Lung (tissue), 12 donors: ENCODE measurements around the gene FBXO30. TPM values are rescaled to one million over a fixed set of nuclear protein-coding genes. Genes with fewer than 3 reads are reported as not detected.
A peak's percentile ranks its signal among the peaks of the same experiment; 100 is the strongest.

ENCODE experiments used
- ATAC-seq: fragments of 200-7000 bp; cut with Tn5 transposase; one replicate; pipeline ENCODE4 v1.9.1; 2020; ENCODE audit warnings: moderate number of reproducible peaks; ENCODE audit not compliant: insufficient read depth, low FRiP score
- DNase-seq, 3 donors: peaks; one replicate each; pipeline ENCODE4 v3.0.0-alpha.2; 2013 to 2017
- H3K27ac ChIP-seq, 2 donors: one replicate each; pipeline ENCODE4 v1.5.1; 2013; ENCODE audit warnings: mild to moderate bottlenecking in 2 of 2, moderate library complexity in 2 of 2, control low read depth in 1 of 2, inconsistent platforms in 1 of 2, low read depth in 1 of 2, low read length in 1 of 2
- H3K27me3 ChIP-seq, 3 donors: one replicate each; pipeline ENCODE4 v1.5.1; 2013; ENCODE audit warnings: low read length in 2 of 3; ENCODE audit not compliant: control insufficient read depth in 3 of 3, insufficient read depth in 3 of 3
- H3K36me3 ChIP-seq, 4 donors: one replicate each; pipeline ENCODE4 v1.5.1; 2013; ENCODE audit warnings: low read length in 4 of 4, mild to moderate bottlenecking in 1 of 4, moderate library complexity in 1 of 4; ENCODE audit not compliant: control insufficient read depth in 4 of 4, insufficient read depth in 4 of 4
- H3K4me1 ChIP-seq, 5 donors: one replicate each; pipeline ENCODE4 v1.5.1; 2013; ENCODE audit warnings: low read length in 5 of 5, mild to moderate bottlenecking in 2 of 5, moderate library complexity in 1 of 5; ENCODE audit not compliant: control insufficient read depth in 5 of 5, insufficient read depth in 5 of 5
- H3K4me3 ChIP-seq: one replicate; pipeline ENCODE4 v1.5.1; 2013; ENCODE audit warnings: mild to moderate bottlenecking, control low read depth, moderate library complexity
- H3K9ac ChIP-seq, 2 donors: one replicate each; pipeline ENCODE4 v1.5.1; 2013; ENCODE audit warnings: low read length in 2 of 2, control low read depth in 1 of 2; ENCODE audit not compliant: insufficient read depth in 1 of 2
- H3K9me3 ChIP-seq, 4 donors: one replicate each; pipeline ENCODE4 v1.5.1; 2013; ENCODE audit warnings: low read length in 3 of 4, mild to moderate bottlenecking in 1 of 4, moderate library complexity in 1 of 4; ENCODE audit not compliant: control insufficient read depth in 4 of 4, insufficient read depth in 3 of 4
- WGBS, 2 donors: extraction: QIAGEN DNeasy Blood & Tissue Kit; methylation state at CpG; one replicate each; pipeline ENCODE4 v1.1.7; 2013; 5-methylcytosine and 5-hydroxymethylcytosine counted together
- polyA plus RNA-seq, 2 donors: library from polyadenylated mRNA; stranded (reverse); fragments of 200-250 nt; gene quantifications; one replicate each; pipeline ENCODE4 v1.2.1, GENCODE V29; 2013
- total RNA-seq, 2 donors: library from RNA; depleted of rRNA in 1 of 2; stranded (reverse); fragments of >200 nt in 1 of 2; gene quantifications; one replicate each; pipeline ENCODE4 v1.2.1, GENCODE V29; 2014 to 2021
- TF ChIP-seq, protein P1 (sequence below): IDR thresholded peaks from 2 replicates; pipeline ENCODE4 v1.5.1; 2012; ENCODE audit warnings: mild to moderate bottlenecking; ENCODE audit errors: control extremely low read depth, extremely low read depth
- donor health status: control.
- donor health status: control.
- donor health status: Bipolar disorder and iron deficiency.
- donor health status: healthy.
- donor health status: DM: yes; HTN: yes; CAD: no.

The FBXO30 gene
- total and polyA plus RNA-seq, 4 donors = 3.9 to 16.1 (median 5.6) TPM

DNA sequence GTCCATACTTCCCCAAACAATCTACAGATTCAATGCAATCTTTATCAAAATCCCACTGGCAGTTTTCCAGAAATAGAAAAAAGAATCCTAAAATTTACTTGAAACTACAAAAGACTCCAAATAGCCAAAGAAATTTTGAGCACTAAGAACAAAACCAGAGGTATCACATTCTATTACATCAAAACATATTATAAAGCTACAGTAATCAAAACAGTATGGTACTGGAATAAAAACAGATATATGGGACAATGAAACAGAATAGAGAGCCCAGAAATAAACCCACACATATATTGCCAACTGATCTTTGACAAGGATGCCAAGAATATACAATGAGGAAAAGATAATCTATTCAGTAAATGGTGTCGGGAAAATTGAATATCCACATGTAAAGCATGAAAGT, 46.0 kb upstream of the FBXO30 start:
- Histone ChIP-seq H3K9me3 (no peaks in the 10 kb centered on the region), H3K36me3 (peaks cover 0 to 2% (median 0%) of the 10 kb centered on the region in 4 donors), H3K4me1 (peaks cover 0 to 6% (median 0%) of the 10 kb centered on the region in 5 donors), H3K27me3 (no peaks in the 10 kb centered on the region), H3K9ac (no peak overlapping the region), H3K27ac (no peak overlapping the region), H3K4me3 (no peak overlapping the region)
- 95 to 100% methylated on average over 1 of the region's 1 CpG for WGBS, 2 donors
- TF ChIP-seq, protein P1, sequence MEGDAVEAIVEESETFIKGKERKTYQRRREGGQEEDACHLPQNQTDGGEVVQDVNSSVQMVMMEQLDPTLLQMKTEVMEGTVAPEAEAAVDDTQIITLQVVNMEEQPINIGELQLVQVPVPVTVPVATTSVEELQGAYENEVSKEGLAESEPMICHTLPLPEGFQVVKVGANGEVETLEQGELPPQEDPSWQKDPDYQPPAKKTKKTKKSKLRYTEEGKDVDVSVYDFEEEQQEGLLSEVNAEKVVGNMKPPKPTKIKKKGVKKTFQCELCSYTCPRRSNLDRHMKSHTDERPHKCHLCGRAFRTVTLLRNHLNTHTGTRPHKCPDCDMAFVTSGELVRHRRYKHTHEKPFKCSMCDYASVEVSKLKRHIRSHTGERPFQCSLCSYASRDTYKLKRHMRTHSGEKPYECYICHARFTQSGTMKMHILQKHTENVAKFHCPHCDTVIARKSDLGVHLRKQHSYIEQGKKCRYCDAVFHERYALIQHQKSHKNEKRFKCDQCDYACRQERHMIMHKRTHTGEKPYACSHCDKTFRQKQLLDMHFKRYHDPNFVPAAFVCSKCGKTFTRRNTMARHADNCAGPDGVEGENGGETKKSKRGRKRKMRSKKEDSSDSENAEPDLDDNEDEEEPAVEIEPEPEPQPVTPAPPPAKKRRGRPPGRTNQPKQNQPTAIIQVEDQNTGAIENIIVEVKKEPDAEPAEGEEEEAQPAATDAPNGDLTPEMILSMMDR = no peak
- DNase-seq (no peak), ATAC-seq (no peak)

DNA sequence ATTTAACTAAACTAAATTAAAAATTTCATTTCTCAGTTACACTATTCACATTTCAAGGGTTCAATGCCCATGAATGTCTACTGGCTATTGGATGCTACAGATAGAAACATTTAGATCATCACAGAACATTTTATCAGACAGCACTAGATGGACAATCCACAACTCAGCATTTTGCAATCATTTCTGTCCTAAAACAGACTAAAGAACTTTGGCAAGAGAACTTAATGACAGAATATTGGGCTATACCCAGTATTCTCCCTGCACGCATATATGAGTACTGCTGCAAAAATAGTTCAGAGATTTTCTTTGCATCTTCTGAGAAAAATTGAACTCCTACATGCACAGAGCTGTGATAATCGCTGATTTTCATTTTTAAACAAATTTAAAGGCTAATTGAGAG, 36.1 kb upstream of the FBXO30 start:
- Histone ChIP-seq H3K27ac (no peak overlapping the region), H3K9me3 (no peaks in the 10 kb centered on the region), H3K9ac (no peak overlapping the region), H3K4me1 (no peaks in the 10 kb centered on the region), H3K4me3 (no peak overlapping the region), H3K27me3 (no peaks in the 10 kb centered on the region), H3K36me3 (no peaks in the 10 kb centered on the region)
- ATAC-seq (no peak), DNase-seq (peak in 1 of 3 donors; percentile 49)
- TF ChIP-seq, protein P1 = no peak
- WGBS, 2 donors = 82 to 91% methylated on average over 2 of the region's 2 CpGs

DNA sequence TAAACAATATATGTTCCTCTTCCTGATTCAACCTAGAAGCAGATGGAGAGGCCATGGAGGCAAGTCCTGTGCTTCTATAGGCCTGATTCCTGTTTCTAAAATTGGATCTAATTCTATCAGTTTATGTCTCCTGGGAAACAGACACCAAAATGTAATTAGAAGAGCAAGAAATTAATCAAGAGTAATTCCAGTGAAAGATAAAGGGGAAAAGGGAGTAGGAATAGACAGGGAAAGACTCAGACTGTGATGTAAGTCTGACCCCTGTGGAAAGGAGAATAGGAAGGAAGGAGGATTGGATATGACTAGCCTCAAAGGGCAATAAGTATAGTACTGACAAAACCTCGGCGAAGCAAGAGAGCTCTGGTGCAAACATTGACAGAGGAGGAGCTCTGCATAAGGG, 33.9 kb upstream of the FBXO30 start:
- ATAC-seq = no peak
- H3K9me3 ChIP-seq = no peaks in the 10 kb centered on the region
- 56 to 79% methylated on average over 2 of the region's 2 CpGs for WGBS, 2 donors
- H3K4me1 ChIP-seq = peaks cover 0 to 7% (median 0%) of the 10 kb centered on the region in 5 donors
- no peak overlapping the region for H3K9ac ChIP-seq
- H3K36me3 ChIP-seq = no peaks in the 10 kb centered on the region
- no peaks in the 10 kb centered on the region for H3K27me3 ChIP-seq
- DNase-seq = no peak
- H3K27ac ChIP-seq = no peak overlapping the region
- H3K4me3 ChIP-seq = no peak overlapping the region
- TF ChIP-seq, protein P1 = no peak

DNA sequence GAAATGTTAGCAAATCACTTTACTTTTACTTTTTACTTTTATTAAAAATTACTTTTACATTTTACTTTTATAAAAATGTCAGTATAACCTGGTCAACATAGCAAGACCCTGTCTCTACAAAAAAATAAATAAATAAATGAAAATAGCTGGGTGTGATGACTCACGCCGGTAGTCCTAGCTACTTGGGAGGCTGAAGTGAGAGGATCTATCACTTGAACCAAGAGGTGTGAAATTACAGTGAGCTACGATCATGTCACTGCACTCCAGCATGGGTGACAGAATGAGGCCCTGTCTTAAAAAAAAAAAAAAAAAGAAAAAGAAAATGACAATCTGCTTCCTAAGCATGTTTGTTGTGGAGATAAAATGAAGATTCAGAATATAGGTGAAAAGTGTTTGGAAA, 31.0 kb upstream of the FBXO30 start:
- Histone ChIP-seq H3K9me3 (no peaks in the 10 kb centered on the region), H3K36me3 (no peaks in the 10 kb centered on the region), H3K27ac (no peak overlapping the region), H3K27me3 (no peaks in the 10 kb centered on the region), H3K9ac (no peak overlapping the region), H3K4me1 (peaks cover 0 to 8% (median 5%) of the 10 kb centered on the region in 5 donors), H3K4me3 (no peak overlapping the region)
- ATAC-seq (no peak), DNase-seq (no peak)
- TF ChIP-seq, protein P1 = no peak
- WGBS, 2 donors = 94 to 99% methylated on average over 3 of the region's 3 CpGs
